OCI-LY7 (cell line): Measurements from ENCODE around the gene MTHFD2L. TPM values are rescaled to one million over a fixed set of nuclear protein-coding genes. Genes with fewer than 3 reads are reported as not detected.

Experiments
- BruUV-seq: library from RNA; stranded (reverse); fragments of 400-500 nt; replicated peaks from 2 replicates; lab custom pipeline; 2021; lab: Mats Ljungman, UMichigan
- CTCF ChIA-PET: fragments of 300-600 bp; sonication (Branson Sonifier 250); formaldehyde crosslinking; loops from one replicate; lab custom pipeline; 2022; ENCODE audit warnings: antibody characterized with exemption; ENCODE audit not compliant: unreplicated experiment; lab: Charles Lee
- POLR2A ChIA-PET: fragments of 300-600 bp; sonication (Branson Sonifier 250); formaldehyde crosslinking; loops from one replicate; lab custom pipeline; 2022; ENCODE audit warnings: antibody characterized with exemption; lab: Charles Lee
- DNase-seq: peaks from one replicate; pipeline ENCODE4 v3.0.0-alpha.2; 2015; ENCODE audit warnings: low spot score
- H2AFZ ChIP-seq: fragments of 200-600 bp; sonication (generic), shearing (Covaris generic); 2 replicates; pipeline ENCODE4 v1.6.1; 2014; ENCODE audit warnings: mild to moderate bottlenecking, antibody characterized with exemption, low read length, moderate library complexity
- H3K27ac ChIP-seq: fragments of 200-600 bp; sonication (generic); 2 replicates; pipeline ENCODE4 v1.5.1; 2014; ENCODE audit warnings: mixed run types, low read depth, mild to moderate bottlenecking, moderate library complexity, low read length, inconsistent platforms; ENCODE audit not compliant: poor library complexity, severe bottlenecking
- H3K36me3 ChIP-seq: fragments of 200-600 bp; sonication (generic); 2 replicates; pipeline ENCODE4 v1.6.1; 2014; ENCODE audit warnings: mild to moderate bottlenecking, antibody characterized with exemption, low read length, moderate library complexity, mixed read lengths; ENCODE audit not compliant: insufficient read depth
- H3K4me1 ChIP-seq: fragments of 200-600 bp; sonication (generic); 2 replicates; pipeline ENCODE4 v1.5.1; 2014; ENCODE audit warnings: mild to moderate bottlenecking, low read length; ENCODE audit not compliant: insufficient read depth, poor library complexity, severe bottlenecking
- H3K4me2 ChIP-seq: fragments of 200-600 bp; sonication (generic); 2 replicates; pipeline ENCODE4 v1.6.1; 2014; ENCODE audit warnings: mild to moderate bottlenecking, low read length
- H3K4me3 ChIP-seq: fragments of 200-600 bp; sonication (generic); 2 replicates; pipeline ENCODE4 v1.5.1; 2014; ENCODE audit warnings: mild to moderate bottlenecking, low read depth, low read length; ENCODE audit not compliant: poor library complexity, severe bottlenecking
- H3K79me2 ChIP-seq: fragments of 200-600 bp; sonication (generic); 2 replicates; pipeline ENCODE4 v1.6.1; 2016; ENCODE audit warnings: low read depth, mild to moderate bottlenecking, low read length, moderate library complexity, mixed read lengths; ENCODE audit not compliant: insufficient read depth
- H3K9me2 ChIP-seq: fragments of 200-600 bp; sonication (generic); 2 replicates; pipeline ENCODE4 v1.6.1; 2016; ENCODE audit warnings: mild to moderate bottlenecking, low read length, mixed read lengths; ENCODE audit not compliant: insufficient read depth
- H3K9me3 ChIP-seq: fragments of 200-600 bp; sonication (generic); 2 replicates; pipeline ENCODE4 v1.6.1; 2014; ENCODE audit warnings: mild to moderate bottlenecking, mixed run types, low read length, mixed read lengths
- H4K20me1 ChIP-seq: fragments of 200-600 bp; sonication (generic); 2 replicates; pipeline ENCODE4 v1.6.1; 2014; ENCODE audit warnings: mild to moderate bottlenecking, antibody characterized with exemption, low read length, moderate library complexity, mixed read lengths; ENCODE audit not compliant: insufficient read depth
- EZH2phosphoT487 ChIP-seq: fragments of 200-600 bp; sonication (generic); IDR thresholded peaks from 2 replicates; pipeline ENCODE4 v1.6.1; 2018; ENCODE audit warnings: low read depth, borderline replicate concordance, mild to moderate bottlenecking, mixed run types, antibody characterized with exemption, low read length, moderate library complexity, mixed read lengths
- intact Hi-C: fragments of 100-400 bp; cut with micrococcal nuclease; formaldehyde crosslinking; loops from one replicate; pipeline ENCODE4 v1.10.0; 2022; ENCODE audit not compliant: unreplicated experiment
- total RNA-seq, 2 experiments: library from RNA; depleted of rRNA in 1 of 2; stranded (reverse); fragments of >200 nt in 1 of 2; shearing (Covaris generic) in 1 of 2; gene quantifications; 2 replicates each; pipeline ENCODE4 v1.2.3, GENCODE V29; 2014 to 2022
- TF ChIP-seq, protein P1 (sequence below): fragments of 200-600 bp; sonication (generic); conservative IDR thresholded peaks from 2 replicates; pipeline ENCODE4 v1.5.1; 2014; ENCODE audit warnings: mild to moderate bottlenecking, antibody characterized with exemption, low read length, moderate library complexity, mixed read lengths

The MTHFD2L gene
- total RNA-seq, 2 experiments from 2014 or later = 18.7 to 18.9 TPM

DNA sequence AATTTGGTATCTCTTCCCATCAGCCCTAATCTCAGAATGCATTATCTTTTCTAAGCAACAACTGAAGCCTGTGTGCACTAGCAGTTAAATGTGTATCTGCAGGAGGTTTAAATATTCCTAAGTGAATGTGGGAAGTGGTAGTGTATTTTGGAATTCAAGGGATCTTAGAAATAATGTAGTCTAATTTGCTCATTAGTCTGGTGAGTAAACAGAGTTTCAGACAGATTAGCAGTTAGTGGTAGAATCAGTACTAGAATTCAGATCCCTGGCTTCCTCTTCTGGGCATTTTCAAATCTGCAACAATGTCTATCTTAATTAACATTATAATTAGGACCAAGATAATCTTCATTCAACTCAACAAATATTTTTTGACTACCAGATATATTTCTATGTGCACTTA is 47.2 kb upstream of the MTHFD2L start:
- Histone ChIP-seq H3K27ac (no peak overlapping the region), H3K4me1 (no peaks in the 10 kb centered on the region), H4K20me1 (no peaks in the 10 kb centered on the region), H3K79me2 (no peaks in the 10 kb centered on the region), H3K9me3 (no peaks in the 10 kb centered on the region), H3K4me2 (no peak overlapping the region), H2AFZ (no peak overlapping the region), H3K9me2 (no peaks in the 10 kb centered on the region), H3K4me3 (no peak overlapping the region), H3K36me3 (no peaks in the 10 kb centered on the region)
- CTCF ChIA-PET = no interaction called here
- BruUV-seq = no TSS peak
- POLR2A ChIA-PET = no interaction called here
- TF ChIP-seq, protein P1, sequence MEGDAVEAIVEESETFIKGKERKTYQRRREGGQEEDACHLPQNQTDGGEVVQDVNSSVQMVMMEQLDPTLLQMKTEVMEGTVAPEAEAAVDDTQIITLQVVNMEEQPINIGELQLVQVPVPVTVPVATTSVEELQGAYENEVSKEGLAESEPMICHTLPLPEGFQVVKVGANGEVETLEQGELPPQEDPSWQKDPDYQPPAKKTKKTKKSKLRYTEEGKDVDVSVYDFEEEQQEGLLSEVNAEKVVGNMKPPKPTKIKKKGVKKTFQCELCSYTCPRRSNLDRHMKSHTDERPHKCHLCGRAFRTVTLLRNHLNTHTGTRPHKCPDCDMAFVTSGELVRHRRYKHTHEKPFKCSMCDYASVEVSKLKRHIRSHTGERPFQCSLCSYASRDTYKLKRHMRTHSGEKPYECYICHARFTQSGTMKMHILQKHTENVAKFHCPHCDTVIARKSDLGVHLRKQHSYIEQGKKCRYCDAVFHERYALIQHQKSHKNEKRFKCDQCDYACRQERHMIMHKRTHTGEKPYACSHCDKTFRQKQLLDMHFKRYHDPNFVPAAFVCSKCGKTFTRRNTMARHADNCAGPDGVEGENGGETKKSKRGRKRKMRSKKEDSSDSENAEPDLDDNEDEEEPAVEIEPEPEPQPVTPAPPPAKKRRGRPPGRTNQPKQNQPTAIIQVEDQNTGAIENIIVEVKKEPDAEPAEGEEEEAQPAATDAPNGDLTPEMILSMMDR = no peak
- no peak for TF ChIP-seq EZH2phosphoT487
- DNase-seq = no peak
- intact Hi-C loops = no loop called here

DNA sequence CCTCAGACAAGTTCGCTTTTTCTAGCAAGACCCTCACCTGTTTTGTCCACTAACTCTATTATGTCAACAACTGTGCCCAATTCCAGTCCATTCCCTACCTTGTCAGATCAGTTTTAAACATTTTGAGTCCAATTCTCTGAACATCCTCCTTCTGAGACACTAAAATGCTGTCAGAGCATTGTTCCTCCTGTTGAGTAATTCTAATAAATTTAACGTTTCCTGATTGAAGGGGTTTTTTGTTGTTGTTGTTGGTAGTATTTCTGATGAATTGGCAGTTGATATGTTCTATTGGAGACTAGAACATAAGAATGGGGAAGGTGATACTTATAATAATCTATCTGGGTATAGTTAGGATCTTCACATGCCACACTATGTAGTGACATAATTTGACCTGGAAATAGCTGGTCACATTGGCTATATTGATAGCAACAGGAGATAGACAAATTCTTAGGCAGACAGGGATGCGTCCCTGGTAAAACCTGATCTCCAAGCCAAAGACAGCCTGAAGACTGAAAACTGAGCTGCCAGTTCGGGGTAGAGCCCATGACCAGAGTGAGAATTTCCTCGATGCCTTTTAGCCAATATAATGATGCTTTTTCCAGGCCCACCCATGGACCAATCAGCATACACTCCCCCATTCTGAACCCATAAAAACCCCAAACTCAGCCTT is 46.5 kb upstream of the MTHFD2L start:
- BruUV-seq = no TSS peak
- CTCF ChIA-PET = no interaction called here
- H3K79me2 ChIP-seq = no peaks in the 10 kb centered on the region
- no peaks in the 10 kb centered on the region for H3K36me3 ChIP-seq
- TF ChIP-seq, protein P1 = no peak
- TF ChIP-seq EZH2phosphoT487 = no peak
- intact Hi-C loops = no loop called here
- no peak overlapping the region for H3K27ac ChIP-seq
- H3K4me2 ChIP-seq = no peak overlapping the region
- POLR2A ChIA-PET = interaction anchor here (0.6 kb wide), 1 partner anchor 632 kb away, joined by 3 read pairs; no protein-coding TSS in a partner anchor
- H3K9me3 ChIP-seq = no peaks in the 10 kb centered on the region
- no peak overlapping the region for H2AFZ ChIP-seq
- H3K4me3 ChIP-seq = no peak overlapping the region
- H3K4me1 ChIP-seq = no peaks in the 10 kb centered on the region
- H4K20me1 ChIP-seq = no peaks in the 10 kb centered on the region
- H3K9me2 ChIP-seq = no peaks in the 10 kb centered on the region
- DNase-seq = no peak

DNA sequence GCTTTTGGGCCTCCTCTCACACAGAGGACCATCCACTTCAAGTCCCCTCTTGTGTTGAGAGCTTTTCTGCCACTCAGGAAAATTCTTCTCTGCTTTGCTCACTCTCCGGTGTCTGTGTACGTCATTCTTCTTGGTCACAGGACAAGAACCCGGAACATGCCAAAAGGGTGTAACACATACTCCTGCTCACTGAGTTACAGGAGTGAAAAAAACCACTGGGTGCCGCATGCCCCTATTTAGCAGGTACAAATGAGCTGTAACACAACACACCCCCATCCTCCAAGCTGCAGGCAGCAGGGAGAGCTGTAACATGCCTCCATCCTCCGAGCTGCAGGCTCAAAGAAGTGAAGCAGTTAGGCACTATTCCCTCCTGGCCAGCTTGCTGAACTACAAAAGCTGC is 45.9 kb upstream of the MTHFD2L start:
- H3K27ac ChIP-seq = no peak overlapping the region
- DNase-seq = no peak
- no peaks in the 10 kb centered on the region for H3K36me3 ChIP-seq
- TF ChIP-seq, protein P1 = no peak
- no peak for TF ChIP-seq EZH2phosphoT487
- ChIA-PET POLR2A (interaction anchor here (0.6 kb wide), 1 partner anchor 632 kb away, joined by 3 read pairs; no protein-coding TSS in a partner anchor), CTCF (no interaction called here)
- H3K9me3 ChIP-seq = no peaks in the 10 kb centered on the region
- no peak overlapping the region for H3K4me3 ChIP-seq
- intact Hi-C loops = no loop called here
- H4K20me1 ChIP-seq = no peaks in the 10 kb centered on the region
- H3K4me1 ChIP-seq = no peaks in the 10 kb centered on the region
- H3K9me2 ChIP-seq = no peaks in the 10 kb centered on the region
- H2AFZ ChIP-seq = no peak overlapping the region
- BruUV-seq = no TSS peak
- H3K79me2 ChIP-seq = no peaks in the 10 kb centered on the region
- no peak overlapping the region for H3K4me2 ChIP-seq
